Measurements from ENCODE around the gene SHROOM3.

DNA sequence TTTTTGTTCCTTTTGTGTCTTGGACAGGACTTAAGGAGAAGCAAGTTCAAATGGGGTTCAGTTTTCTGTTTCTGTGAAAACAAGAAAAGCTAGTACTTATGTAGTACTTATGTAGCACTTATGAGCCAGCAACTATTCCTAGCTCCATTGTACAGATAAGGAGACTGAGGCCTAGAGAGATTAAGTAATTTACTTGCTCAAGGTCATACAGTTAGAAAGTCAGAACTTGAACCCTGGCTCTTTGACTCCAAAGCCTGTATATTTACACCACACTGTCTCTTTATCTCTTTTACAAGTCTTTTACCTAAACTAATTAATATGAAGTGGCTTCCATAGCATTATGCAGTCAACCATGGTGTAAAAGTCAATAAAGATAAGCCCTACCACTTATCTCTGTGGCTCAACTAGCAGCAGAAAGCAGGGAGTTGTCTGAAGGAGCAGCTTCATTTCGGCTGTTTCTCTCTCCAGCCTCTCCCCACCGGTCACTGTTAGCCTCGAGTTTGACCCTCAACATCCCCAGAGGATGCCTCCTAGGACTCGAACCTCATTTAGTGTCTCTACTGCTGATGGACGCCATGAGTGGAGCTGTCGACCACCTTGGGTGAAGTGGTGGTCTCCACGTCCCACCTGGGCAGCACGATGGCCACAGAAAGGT, 209.9 kb downstream of the SHROOM3 start:
- TF ChIP-seq, protein P1, sequence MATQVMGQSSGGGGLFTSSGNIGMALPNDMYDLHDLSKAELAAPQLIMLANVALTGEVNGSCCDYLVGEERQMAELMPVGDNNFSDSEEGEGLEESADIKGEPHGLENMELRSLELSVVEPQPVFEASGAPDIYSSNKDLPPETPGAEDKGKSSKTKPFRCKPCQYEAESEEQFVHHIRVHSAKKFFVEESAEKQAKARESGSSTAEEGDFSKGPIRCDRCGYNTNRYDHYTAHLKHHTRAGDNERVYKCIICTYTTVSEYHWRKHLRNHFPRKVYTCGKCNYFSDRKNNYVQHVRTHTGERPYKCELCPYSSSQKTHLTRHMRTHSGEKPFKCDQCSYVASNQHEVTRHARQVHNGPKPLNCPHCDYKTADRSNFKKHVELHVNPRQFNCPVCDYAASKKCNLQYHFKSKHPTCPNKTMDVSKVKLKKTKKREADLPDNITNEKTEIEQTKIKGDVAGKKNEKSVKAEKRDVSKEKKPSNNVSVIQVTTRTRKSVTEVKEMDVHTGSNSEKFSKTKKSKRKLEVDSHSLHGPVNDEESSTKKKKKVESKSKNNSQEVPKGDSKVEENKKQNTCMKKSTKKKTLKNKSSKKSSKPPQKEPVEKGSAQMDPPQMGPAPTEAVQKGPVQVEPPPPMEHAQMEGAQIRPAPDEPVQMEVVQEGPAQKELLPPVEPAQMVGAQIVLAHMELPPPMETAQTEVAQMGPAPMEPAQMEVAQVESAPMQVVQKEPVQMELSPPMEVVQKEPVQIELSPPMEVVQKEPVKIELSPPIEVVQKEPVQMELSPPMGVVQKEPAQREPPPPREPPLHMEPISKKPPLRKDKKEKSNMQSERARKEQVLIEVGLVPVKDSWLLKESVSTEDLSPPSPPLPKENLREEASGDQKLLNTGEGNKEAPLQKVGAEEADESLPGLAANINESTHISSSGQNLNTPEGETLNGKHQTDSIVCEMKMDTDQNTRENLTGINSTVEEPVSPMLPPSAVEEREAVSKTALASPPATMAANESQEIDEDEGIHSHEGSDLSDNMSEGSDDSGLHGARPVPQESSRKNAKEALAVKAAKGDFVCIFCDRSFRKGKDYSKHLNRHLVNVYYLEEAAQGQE (IDR thresholded peaks at IDR 0.05; ENCODE audit: borderline replicate concordance) = no peak
- TF ChIP-seq MXI1 (conservative IDR thresholded peaks at IDR 0.05; ENCODE audit: poor library complexity, severe bottlenecking) = no peak
- no peak for TF ChIP-seq CTCF (IDR thresholded peaks at IDR 0.05; ENCODE audit: poor library complexity, severe bottlenecking)
- no peak for TF ChIP-seq EP300 (conservative IDR thresholded peaks at IDR 0.05; ENCODE audit: poor library complexity, severe bottlenecking)
- TF ChIP-seq POLR2AphosphoS5 (IDR thresholded peaks at IDR 0.05) = no peak
- TF ChIP-seq EZH2 (IDR thresholded peaks at IDR 0.05; ENCODE audit: borderline replicate concordance, insufficient read depth, low read length, poor library complexity, severe bottlenecking) = no peak
- no peak for TF ChIP-seq SMC3 (conservative IDR thresholded peaks at IDR 0.05; ENCODE audit: poor library complexity)
- TF ChIP-seq RAD21 (conservative IDR thresholded peaks at IDR 0.05) = no peak

All from neural cell (in vitro differentiated cells).